ENCODE data around the gene RASGRF1. TPM values are rescaled to one million over a fixed set of nuclear protein-coding genes. Genes with fewer than 3 reads are reported as not detected.

The RASGRF1 gene
- total RNA-seq, 1 experiment from 2014 or later, result 0.15 TPM

DNA sequence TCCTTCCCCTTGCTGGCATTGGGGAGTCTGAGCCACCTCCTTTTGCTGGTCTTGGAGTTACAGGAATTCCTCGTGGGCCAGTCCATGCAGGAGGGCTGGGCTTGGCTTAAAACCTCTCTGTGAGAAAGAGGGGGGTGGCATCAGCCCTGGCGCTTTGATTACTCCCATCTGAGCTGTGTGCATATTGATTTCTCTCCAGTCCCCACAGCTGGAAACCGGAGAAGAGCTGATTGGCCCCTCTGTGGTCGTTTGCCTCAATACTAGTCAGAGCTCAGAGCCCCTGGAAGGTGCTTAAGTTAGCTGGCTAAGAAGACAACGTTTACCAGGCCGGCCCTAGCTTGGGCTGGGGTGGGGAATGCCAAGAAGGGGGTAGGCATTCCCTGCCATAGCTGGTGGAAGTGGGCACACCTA, 4.0 kb upstream of the RASGRF1 start:
- DNase-seq (ENCODE audit: low spot score), result no peak

GRCh38 chr15:79093352-79093935, 2.9 kb upstream of the RASGRF1 start:
- no peak for DNase-seq (ENCODE audit: low spot score)

GRCh38 chr15:79092382-79092781, 1.8 kb upstream of the RASGRF1 start:
- DNase-seq (ENCODE audit: low spot score), result no peak

DNA sequence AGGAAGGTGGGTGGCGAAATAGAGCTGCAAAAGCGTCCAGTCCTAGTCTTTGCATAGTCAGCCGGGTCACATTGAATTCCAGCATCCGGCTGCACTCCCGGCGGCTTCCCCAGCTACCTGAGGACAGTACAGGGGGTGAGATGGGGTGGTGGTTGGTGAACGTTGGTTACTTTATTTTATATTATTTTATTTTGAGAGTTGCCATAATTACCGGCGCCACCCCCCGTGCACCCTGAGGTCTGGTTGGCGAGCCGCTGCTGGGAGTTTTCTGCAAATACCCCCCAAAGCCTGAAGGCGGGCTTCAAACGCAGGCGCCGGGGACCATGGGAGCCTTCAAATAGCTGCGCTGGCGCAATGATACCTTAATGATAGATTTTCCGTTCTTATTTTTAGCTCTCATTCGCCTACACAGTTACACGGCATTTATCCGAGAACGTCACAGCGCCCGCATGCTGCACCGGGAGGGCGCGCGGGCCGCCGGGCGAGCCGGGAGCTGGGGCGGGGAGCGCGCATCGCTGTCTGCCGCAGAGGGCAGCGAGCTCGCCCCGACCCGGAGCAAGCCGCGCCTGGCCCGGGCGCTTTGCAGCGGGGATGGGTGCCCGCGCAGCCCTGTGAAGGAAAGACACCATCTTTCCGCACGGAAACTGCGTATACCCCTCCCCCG, 756 bp upstream of the RASGRF1 start:
- no peak for DNase-seq (ENCODE audit: low spot score)

DNA sequence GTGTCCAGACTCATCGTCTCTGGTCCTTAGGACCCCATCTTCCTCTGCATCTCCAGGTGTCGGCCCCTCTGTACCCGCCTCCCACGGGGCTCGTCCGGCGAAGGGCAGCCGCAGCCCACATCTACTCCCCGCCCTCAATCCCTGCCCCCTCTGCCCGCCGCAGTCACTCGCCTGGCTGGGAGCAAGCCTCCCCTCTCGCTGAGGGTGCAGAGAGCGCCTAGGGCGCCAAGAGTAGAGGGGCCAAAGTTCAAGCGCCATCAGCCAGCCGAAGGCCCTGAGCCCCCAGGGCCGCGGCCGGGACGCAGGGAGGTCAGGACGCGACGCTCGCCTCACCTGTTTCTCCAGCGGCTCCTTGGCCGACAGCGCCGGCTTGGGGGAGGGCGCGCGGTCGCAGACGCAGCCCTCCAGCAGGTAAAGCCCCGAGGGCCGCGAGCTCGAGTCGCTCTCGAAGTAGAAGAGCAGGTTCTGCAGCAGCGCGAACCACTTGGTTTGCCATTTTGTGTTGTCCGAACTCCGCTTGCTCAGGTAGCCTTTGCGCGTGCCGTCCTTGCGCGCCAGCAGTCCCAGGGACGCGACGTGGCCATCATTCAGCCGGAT, 592 bp downstream of the RASGRF1 start:
- no peak for DNase-seq (ENCODE audit: low spot score)

DNA sequence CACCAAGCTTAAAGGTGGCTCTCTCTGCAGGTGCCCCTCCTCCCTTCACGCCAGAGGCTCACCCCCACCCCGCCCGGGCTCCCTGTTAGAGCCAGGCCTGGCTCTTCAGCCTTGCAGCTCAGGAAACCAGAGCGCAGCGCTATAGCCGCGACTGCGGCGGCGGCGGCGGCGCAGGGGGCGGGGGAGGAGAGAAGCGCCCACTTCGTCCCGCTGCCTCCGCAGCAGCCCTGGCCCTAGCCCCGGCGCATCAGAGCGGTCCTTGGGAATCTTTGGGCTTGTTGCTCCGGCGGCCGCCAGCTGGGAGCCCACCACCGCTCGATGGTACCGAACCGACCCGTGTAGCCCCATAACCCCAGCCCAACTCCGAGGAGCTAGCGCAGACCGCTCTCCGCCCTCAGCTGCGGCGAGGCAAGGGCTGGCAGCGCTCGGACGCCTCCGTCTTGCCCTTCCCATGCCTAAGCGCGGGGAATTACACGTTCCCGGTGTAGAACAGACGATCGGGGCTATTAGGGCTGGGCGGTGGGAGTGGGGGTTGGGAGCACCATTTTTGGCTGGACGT, 1.2 kb downstream of the RASGRF1 start:
- no peak for DNase-seq (ENCODE audit: low spot score)

- no peak for DNase-seq (ENCODE audit: low spot score)
Measured at GRCh38 chr15:79088426-79089205, 2.0 kb downstream of the RASGRF1 start.

DNA sequence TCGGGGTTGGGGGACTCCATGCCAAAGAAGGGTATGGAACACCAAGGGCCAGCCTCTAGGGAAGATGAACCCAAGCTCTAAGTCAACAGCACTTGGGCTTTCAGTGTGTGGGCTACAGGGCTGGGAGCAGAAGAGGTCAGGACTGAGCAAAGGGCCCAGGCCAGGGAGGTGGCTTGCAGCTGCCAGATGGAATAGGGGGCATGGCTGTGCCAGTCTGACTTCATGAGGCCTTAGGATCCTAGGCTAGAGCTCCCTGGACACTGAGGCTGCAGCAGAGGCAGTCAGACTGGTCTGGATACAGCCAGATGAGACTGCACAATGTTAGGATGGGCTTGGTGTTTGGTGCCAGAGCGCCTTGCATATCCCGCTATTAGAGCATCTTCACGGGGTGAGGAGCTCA, 3.8 kb downstream of the RASGRF1 start:
- no peak for DNase-seq (ENCODE audit: low spot score)

GRCh38 chr15:79084308-79084968, 6.1 kb downstream of the RASGRF1 start:
- DNase-seq (ENCODE audit: low spot score), result no peak

DNA sequence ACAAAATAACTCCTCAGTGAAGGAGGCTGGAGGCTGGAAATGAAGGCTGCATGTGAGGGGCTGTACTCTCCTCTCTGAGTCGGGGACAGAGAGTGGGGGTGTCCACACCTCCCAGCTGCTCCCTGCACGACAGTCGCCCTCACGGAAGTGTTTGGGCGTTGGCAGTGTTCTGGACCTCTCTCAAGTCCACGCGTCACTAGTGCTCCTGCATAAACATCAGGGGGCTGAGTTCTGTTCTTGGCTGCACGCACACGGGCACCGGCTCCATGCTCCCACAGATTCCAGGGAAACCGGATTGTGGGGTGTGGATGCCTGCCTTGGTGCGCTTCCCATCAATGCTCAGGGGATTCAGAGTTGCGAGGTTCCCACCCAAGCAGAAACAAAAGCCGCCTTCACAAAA, 7.4 kb downstream of the RASGRF1 start:
- no peak for DNase-seq (ENCODE audit: low spot score)

- DNase-seq (ENCODE audit: low spot score), result no peak
Measured at GRCh38 chr15:79082363-79083070, 8.1 kb downstream of the RASGRF1 start.

GRCh38 chr15:79078763-79079410, 11.7 kb downstream of the RASGRF1 start:
- DNase-seq (ENCODE audit: low spot score), result no peak

DNA sequence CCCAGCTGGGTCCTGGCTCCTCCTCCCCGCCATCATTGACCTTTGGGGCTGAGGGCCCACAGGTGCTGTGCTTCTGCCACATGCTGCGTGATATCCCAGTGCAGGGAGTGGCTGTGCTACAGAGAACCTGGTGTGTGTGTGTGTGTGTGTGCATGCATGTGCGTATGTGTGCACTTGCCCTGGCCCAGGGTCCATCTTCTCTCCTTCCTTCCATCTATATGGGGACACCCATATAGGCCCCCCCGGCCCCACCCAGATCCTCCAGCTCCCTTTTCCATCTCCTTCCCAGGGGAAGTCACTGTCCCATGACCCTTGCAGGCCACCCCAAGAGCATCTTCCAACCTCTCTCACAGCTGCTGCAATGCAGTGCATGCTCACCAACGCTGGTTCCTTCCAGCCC, 12.6 kb downstream of the RASGRF1 start:
- DNase-seq (ENCODE audit: low spot score), result no peak

GRCh38 chr15:79076661-79077060, 13.9 kb downstream of the RASGRF1 start:
- no peak for DNase-seq (ENCODE audit: low spot score)

- no peak for DNase-seq (ENCODE audit: low spot score)
Measured at GRCh38 chr15:79075256-79075655, 15.3 kb downstream of the RASGRF1 start.

DNA sequence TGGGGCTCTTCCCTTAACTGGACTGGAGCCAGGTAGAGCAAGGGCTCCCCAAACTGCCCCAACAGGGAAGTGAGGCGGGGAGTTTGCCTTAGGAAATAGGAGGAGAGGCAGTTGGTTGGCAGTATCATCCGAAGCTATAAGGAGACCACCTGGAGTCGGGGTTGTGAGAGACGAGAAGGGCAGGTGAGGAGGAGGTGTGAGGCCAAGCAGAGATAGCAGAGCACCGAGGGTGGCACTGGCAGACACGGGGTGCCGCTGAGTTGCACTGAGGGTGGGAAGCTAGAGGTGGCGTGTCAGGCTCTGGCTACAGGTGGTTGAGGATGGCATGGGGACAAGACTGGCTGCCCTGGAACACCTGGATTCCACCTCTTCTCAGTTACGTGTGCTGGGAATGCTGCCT, 17.2 kb downstream of the RASGRF1 start:
- DNase-seq (ENCODE audit: low spot score), result no peak

GRCh38 chr15:79071901-79072300, 18.7 kb downstream of the RASGRF1 start:
- DNase-seq (ENCODE audit: low spot score), result no peak

- no peak for DNase-seq (ENCODE audit: low spot score)
Measured at GRCh38 chr15:79068790-79069189, 21.8 kb downstream of the RASGRF1 start.

- DNase-seq (ENCODE audit: low spot score), result no peak
Measured at GRCh38 chr15:79067969-79068368, 22.6 kb downstream of the RASGRF1 start.

DNA sequence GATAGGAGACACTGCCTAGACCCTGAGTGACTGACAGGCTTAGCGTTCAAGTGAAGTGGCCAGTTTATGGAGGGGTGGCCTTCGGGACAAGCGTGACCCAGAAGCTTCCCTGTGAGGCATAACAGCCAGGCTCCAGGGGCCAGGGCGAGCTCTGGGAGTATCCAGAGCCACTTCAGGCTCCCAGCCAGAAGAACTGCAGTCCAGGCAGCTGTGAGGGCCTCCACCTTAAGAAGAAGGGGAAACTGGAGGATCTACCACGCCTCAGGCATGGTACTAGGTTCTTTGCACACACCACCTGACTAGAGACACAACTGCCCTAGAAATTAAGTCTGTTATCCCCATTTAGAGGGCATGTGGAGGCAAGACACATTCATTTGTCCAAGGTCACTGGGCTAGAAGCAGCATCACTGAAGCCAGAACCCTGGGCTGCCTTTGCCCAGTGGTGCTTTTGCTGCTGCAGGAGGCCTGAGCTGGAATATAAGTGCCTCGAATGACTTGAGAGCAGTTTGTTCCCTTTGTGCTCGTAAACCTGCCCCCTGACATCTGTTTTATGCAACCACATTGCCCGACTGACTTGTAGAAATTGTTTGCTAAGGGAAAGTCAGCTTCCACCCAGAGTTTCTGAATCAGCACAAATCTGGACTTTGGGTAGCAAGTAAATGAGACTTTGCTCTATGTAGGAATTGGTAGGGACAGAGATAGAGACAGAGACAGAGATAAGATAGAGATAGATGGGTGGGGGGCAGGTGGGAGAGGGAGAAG, 23.3 kb downstream of the RASGRF1 start:
- DNase-seq (ENCODE audit: low spot score), result no peak

Data from H4 (cell line).